DND-41 (cell line): Measurements from ENCODE around the gene SLC17A4.

Experiments used
- ATAC-seq: fragments of 200-7000 bp; cut with Tn5 transposase; 3 replicates; pipeline ENCODE4 v1.9.1; 2021; ENCODE audit warnings: low read depth; ENCODE audit not compliant: insufficient read depth
- DNase-seq: peaks from one replicate; pipeline ENCODE4 v3.0.0-alpha.2; 2020
- H2AFZ ChIP-seq: 2 replicates; pipeline ENCODE4 v1.6.0; 2012; ENCODE audit warnings: low read depth, low read length
- H3K27ac ChIP-seq: 2 replicates; pipeline ENCODE4 v1.5.1; 2012; ENCODE audit warnings: low read length, inconsistent platforms
- H3K27me3 ChIP-seq: fragments of 200-600 bp; sonication (generic); 2 replicates; pipeline ENCODE4 v1.6.0; 2012; ENCODE audit warnings: low read length, mild to moderate bottlenecking, inconsistent platforms; ENCODE audit not compliant: insufficient read depth, poor library complexity
- H3K36me3 ChIP-seq: 2 replicates; pipeline ENCODE4 v1.5.1; 2012; ENCODE audit warnings: low read length, inconsistent platforms; ENCODE audit not compliant: insufficient read depth
- H3K4me1 ChIP-seq: 2 replicates; pipeline ENCODE4 v1.5.1; 2012; ENCODE audit warnings: mild to moderate bottlenecking, low read length; ENCODE audit not compliant: insufficient read depth
- H3K4me2 ChIP-seq: 2 replicates; pipeline ENCODE4 v1.6.0; 2012; ENCODE audit warnings: mild to moderate bottlenecking, moderate library complexity, low read length, inconsistent platforms; ENCODE audit not compliant: insufficient read depth
- H3K4me3 ChIP-seq, 2 experiments: fragments of 200-600 bp in 1 of 2; shearing (Covaris generic) in 1 of 2; 2 replicates each; pipeline ENCODE4 v1.5.1; 2012 to 2016; ENCODE audit warnings: inconsistent platforms in 2 of 2, low read length in 2 of 2, mild to moderate bottlenecking in 2 of 2, low read depth in 1 of 2, moderate library complexity in 1 of 2
- H3K79me2 ChIP-seq: 2 replicates; pipeline ENCODE4 v1.6.0; 2012; ENCODE audit warnings: low read length, inconsistent platforms; ENCODE audit not compliant: insufficient read depth
- H3K9ac ChIP-seq: 2 replicates; pipeline ENCODE4 v1.6.0; 2012; ENCODE audit warnings: low read depth, mild to moderate bottlenecking, inconsistent platforms, low read length, moderate library complexity
- H3K9me3 ChIP-seq: 2 replicates; pipeline ENCODE4 v1.5.1; 2012; ENCODE audit warnings: low read length, moderate library complexity, mild to moderate bottlenecking, inconsistent platforms; ENCODE audit not compliant: insufficient read depth, severe bottlenecking
- H4K20me1 ChIP-seq: 2 replicates; pipeline ENCODE4 v1.6.0; 2012; ENCODE audit warnings: low read length; ENCODE audit not compliant: insufficient read depth
- EZH2 ChIP-seq: IDR thresholded peaks from 3 replicates; pipeline ENCODE4 v1.6.1; 2012; ENCODE audit warnings: borderline replicate concordance, low read depth, mild to moderate bottlenecking, moderate library complexity, low read length, inconsistent platforms; ENCODE audit not compliant: severe bottlenecking
- TF ChIP-seq, protein P1 (sequence below): IDR thresholded peaks from 2 replicates; pipeline ENCODE4 v1.5.1; 2012; ENCODE audit warnings: borderline replicate concordance, low read length, moderate library complexity, mild to moderate bottlenecking; ENCODE audit not compliant: poor library complexity, severe bottlenecking; ENCODE audit errors: extremely low read depth

The SLC17A4 gene

DNA sequence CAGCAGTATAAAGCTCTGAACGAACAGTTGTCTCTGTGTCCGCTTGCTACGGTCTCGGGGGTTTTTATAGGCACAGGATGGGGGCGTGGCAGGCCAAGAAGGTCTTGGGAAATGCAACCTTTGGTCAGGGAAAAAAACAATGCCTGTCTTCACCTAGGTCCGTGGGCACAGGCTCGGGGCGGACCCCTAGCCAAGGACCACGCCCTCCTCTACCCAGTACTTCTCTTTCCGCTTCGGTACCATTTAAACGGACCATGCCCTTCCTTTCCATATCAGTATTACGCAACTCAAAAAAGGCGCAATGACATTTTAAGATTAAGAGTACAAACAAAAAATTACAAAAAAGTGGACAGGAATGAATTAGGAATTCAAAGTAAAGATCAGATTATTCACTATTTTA is 44.3 kb upstream of the SLC17A4 start:
- Histone ChIP-seq H2AFZ (no peak overlapping the region), H3K4me3 (no peak overlapping the region), H3K36me3 (no peaks in the 10 kb centered on the region), H3K4me2 (no peak overlapping the region), H3K27ac (no peak overlapping the region), H3K9ac (no peak overlapping the region), H4K20me1 (no peaks in the 10 kb centered on the region), H3K4me1 (no peaks in the 10 kb centered on the region), H3K9me3 (no peaks in the 10 kb centered on the region), H3K79me2 (no peaks in the 10 kb centered on the region), H3K27me3 (peaks cover 11% of the 10 kb centered on the region)
- DNase-seq (no peak), ATAC-seq (no peak)
- TF ChIP-seq, protein P1, sequence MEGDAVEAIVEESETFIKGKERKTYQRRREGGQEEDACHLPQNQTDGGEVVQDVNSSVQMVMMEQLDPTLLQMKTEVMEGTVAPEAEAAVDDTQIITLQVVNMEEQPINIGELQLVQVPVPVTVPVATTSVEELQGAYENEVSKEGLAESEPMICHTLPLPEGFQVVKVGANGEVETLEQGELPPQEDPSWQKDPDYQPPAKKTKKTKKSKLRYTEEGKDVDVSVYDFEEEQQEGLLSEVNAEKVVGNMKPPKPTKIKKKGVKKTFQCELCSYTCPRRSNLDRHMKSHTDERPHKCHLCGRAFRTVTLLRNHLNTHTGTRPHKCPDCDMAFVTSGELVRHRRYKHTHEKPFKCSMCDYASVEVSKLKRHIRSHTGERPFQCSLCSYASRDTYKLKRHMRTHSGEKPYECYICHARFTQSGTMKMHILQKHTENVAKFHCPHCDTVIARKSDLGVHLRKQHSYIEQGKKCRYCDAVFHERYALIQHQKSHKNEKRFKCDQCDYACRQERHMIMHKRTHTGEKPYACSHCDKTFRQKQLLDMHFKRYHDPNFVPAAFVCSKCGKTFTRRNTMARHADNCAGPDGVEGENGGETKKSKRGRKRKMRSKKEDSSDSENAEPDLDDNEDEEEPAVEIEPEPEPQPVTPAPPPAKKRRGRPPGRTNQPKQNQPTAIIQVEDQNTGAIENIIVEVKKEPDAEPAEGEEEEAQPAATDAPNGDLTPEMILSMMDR = no peak
- TF ChIP-seq EZH2 = no peak

DNA sequence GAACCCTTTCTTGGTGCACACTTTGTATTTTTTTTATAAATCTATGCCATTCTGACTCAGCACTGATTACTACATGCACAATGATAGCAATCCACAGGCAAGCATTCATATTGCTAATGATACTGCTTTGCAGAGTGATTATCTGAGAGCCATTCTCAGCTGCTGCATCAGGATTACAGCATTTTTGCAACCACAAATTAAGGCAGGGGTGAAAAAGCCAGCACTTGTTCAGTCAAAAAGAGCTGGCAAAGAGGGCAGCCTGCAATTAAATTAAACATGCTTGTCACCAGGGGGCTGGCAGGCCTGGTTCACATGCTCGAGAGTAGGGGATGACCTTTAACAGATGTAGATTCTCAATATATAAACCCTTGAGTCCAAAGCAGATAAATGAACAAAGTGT is 40.7 kb upstream of the SLC17A4 start:
- Histone ChIP-seq H3K4me1 (no peaks in the 10 kb centered on the region), H3K79me2 (no peaks in the 10 kb centered on the region), H3K9ac (no peak overlapping the region), H4K20me1 (no peaks in the 10 kb centered on the region), H3K9me3 (no peaks in the 10 kb centered on the region), H3K4me3 (no peak overlapping the region), H3K27ac (no peak overlapping the region), H3K4me2 (no peak overlapping the region), H3K27me3 (peaks cover 14% of the 10 kb centered on the region), H2AFZ (no peak overlapping the region), H3K36me3 (no peaks in the 10 kb centered on the region)
- TF ChIP-seq, protein P1 = no peak
- no peak for TF ChIP-seq EZH2
- ATAC-seq (no peak), DNase-seq (no peak)

DNA sequence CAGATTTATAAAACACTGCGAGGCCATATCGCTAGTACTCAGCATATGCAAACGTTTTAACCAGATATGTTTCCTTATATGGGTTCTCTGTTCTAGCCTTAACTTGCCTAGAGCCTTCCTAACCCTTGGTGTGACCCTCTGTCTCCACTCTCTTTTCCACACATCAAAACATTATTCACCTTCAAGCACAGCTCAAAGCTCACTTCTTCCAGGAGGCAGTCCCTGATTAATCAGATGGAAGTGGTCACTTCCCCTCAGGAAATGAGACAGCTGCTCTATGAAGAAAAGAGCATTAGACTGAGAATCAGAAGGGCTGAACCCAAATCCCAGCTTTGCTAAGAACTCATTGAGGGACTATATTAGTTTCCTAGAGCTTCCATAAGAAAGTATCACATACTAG is 39.8 kb upstream of the SLC17A4 start:
- peaks cover 14% of the 10 kb centered on the region for H3K27me3 ChIP-seq
- TF ChIP-seq, protein P1 = no peak
- TF ChIP-seq EZH2 = no peak
- H3K79me2 ChIP-seq = no peaks in the 10 kb centered on the region
- no peak overlapping the region for H2AFZ ChIP-seq
- H3K9ac ChIP-seq = no peak overlapping the region
- no peak overlapping the region for H3K27ac ChIP-seq
- H3K36me3 ChIP-seq = no peaks in the 10 kb centered on the region
- ATAC-seq (no peak), DNase-seq (no peak)
- H4K20me1 ChIP-seq = no peaks in the 10 kb centered on the region
- no peak overlapping the region for H3K4me2 ChIP-seq
- H3K4me1 ChIP-seq = no peaks in the 10 kb centered on the region
- no peaks in the 10 kb centered on the region for H3K9me3 ChIP-seq
- no peak overlapping the region for H3K4me3 ChIP-seq

DNA sequence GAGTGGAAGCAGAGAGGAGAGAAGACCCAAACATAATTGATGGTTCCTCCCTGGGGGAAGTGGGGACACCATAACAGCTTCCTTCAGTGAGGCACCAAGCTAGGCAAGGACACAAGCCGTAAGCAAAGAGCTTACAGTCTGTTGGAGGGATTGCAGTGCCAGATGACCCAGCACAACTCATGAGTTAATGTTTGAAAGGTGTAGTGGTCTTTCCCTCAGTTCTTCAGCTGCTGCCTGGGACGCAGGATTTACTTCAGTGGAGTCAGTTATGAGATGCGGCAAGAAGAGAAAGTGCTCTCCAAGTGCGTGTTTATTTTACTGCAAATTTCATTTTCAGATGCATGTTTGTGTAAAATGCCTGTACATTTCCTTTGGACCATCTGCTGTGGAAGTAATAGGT is 38.7 kb upstream of the SLC17A4 start:
- Histone ChIP-seq H3K36me3 (no peaks in the 10 kb centered on the region), H3K4me1 (no peaks in the 10 kb centered on the region), H3K4me2 (no peak overlapping the region), H3K9ac (no peak overlapping the region), H3K79me2 (no peaks in the 10 kb centered on the region), H2AFZ (no peak overlapping the region), H4K20me1 (no peaks in the 10 kb centered on the region), H3K27ac (no peak overlapping the region), H3K4me3 (no peak overlapping the region), H3K27me3 (peaks cover 14% of the 10 kb centered on the region), H3K9me3 (no peaks in the 10 kb centered on the region)
- no peak for TF ChIP-seq EZH2
- TF ChIP-seq, protein P1 = no peak
- ATAC-seq (no peak), DNase-seq (no peak)
